Inflammatory macrophage (primary cell): ENCODE measurements around the gene FAM117B.

Experiments
- DNase-seq, 2 donors: peaks; one replicate each; pipeline ENCODE4 v3.0.0-alpha.2; 2020 to 2022
- total RNA-seq, 18 experiments: gene quantifications; one replicate each; lab custom pipeline; 2026; ENCODE audit warnings: mixed read lengths in 6 of 18, inconsistent platforms in 2 of 18; lab: John Stamatoyannopoulos, UW

FAM117B gene
- total RNA-seq, result 0.19 to 17.9 (median 4.0) reads per million in 18 experiments

GRCh38 chr2:202634556-202635427 lies at the start of gene FAM117B:
TSS of gene FAM117B (plus strand) at chr2:202634969. CDS start at chr2:202635188, 219 bp downstream.
- DNase-seq, result peak; percentile 98

GRCh38 chr2:202588647-202589581 lies 45.9 kb upstream of the FAM117B start:
- peak; percentile 73 to 78 for DNase-seq

GRCh38 chr2:202589582-202589949 lies 45.2 kb upstream of the FAM117B start:
- no peak for DNase-seq

GRCh38 chr2:202592566-202592965 lies 42.2 kb upstream of the FAM117B start:
- DNase-seq, result no peak

- DNase-seq, result no peak
Measured at GRCh38 chr2:202599105-202599504, 35.7 kb upstream of the FAM117B start.

- no peak for DNase-seq
Measured at GRCh38 chr2:202599911-202600310, 34.9 kb upstream of the FAM117B start.

GRCh38 chr2:202604699-202605098 lies 30.1 kb upstream of the FAM117B start:
- DNase-seq, result no peak

- no peak for DNase-seq
Measured at GRCh38 chr2:202605174-202605573, 29.6 kb upstream of the FAM117B start.

GRCh38 chr2:202608142-202608852 lies 26.5 kb upstream of the FAM117B start:
- peak; percentile 86 to 87 for DNase-seq

- peak; percentile 42 to 93 for DNase-seq
Measured at GRCh38 chr2:202609381-202610145, 25.2 kb upstream of the FAM117B start.

GRCh38 chr2:202610380-202610779 lies 24.4 kb upstream of the FAM117B start:
- peak in 1 of 2 donors; percentile 35 for DNase-seq

GRCh38 chr2:202612145-202612544 lies 22.6 kb upstream of the FAM117B start:
- DNase-seq, result no peak

GRCh38 chr2:202613479-202613878 lies 21.3 kb upstream of the FAM117B start:
- DNase-seq, result no peak

GRCh38 chr2:202624133-202624532 lies 10.6 kb upstream of the FAM117B start:
- peak; percentile 30 to 71 for DNase-seq

- no peak for DNase-seq
Measured at GRCh38 chr2:202627042-202627441, 7.7 kb upstream of the FAM117B start.

GRCh38 chr2:202628646-202629198 lies 6.0 kb upstream of the FAM117B start:
- DNase-seq, result peak; percentile 54 to 71

GRCh38 chr2:202632682-202633290 lies 2.0 kb upstream of the FAM117B start:
- no peak for DNase-seq

- no peak for DNase-seq
Measured at GRCh38 chr2:202633470-202633869, 1.3 kb upstream of the FAM117B start.

- peak; percentile 62 to 73 for DNase-seq
Measured at GRCh38 chr2:202635428-202636212, 851 bp downstream of the FAM117B start.

- DNase-seq, result no peak
Measured at GRCh38 chr2:202636213-202636513, 1.4 kb downstream of the FAM117B start.
